Activated naive CD8-positive, alpha-beta T cell treated with anti-CD3 and anti-CD28 coated beads, Interleukin-2, amount 50 U/mL, for 24 hours (primary cell): ENCODE measurements around the gene OTX2.
A peak's percentile ranks its signal among the peaks of the same experiment; 100 is the strongest.

Source experiments
- ATAC-seq: fragments of 150-1000 bp; cut with Tn5 transposase; one replicate; pipeline ENCODE4 v1.10.0; 2021
- DNase-seq: peaks from one replicate; pipeline ENCODE4 v3.0.0; 2021
- H3K27ac Mint-ChIP-seq: one replicate; pipeline ENCODE4 v1.8.0; 2021; ENCODE audit warnings: mild to moderate bottlenecking, mixed read lengths
- H3K27me3 Mint-ChIP-seq: one replicate; pipeline ENCODE4 v1.8.0; 2021; ENCODE audit warnings: mixed read lengths
- H3K36me3 Mint-ChIP-seq: one replicate; pipeline ENCODE4 v1.8.0; 2021; ENCODE audit warnings: low read depth, mixed read lengths
- H3K4me1 Mint-ChIP-seq: one replicate; pipeline ENCODE4 v1.8.0; 2021; ENCODE audit warnings: mixed read lengths
- H3K4me3 Mint-ChIP-seq: one replicate; pipeline ENCODE4 v1.8.0; 2021; ENCODE audit warnings: mild to moderate bottlenecking, moderate library complexity, mixed read lengths
- H3K9me3 Mint-ChIP-seq: one replicate; pipeline ENCODE4 v1.8.0; 2021; ENCODE audit warnings: mixed read lengths

The OTX2 gene

GRCh38 chr14:56810147-56810719, at the start of gene OTX2:
Gene OTX2, minus strand, starts transcription at chr14:56810479. Its CDS starts 5,023 bp downstream, at chr14:56805456.
- peak within 1 kb of the TSS; percentile 53 for H3K27ac Mint-ChIP-seq
- H3K4me3 Mint-ChIP-seq: peak within 1 kb of the TSS; percentile 5
- peaks cover 13% of the 10 kb centered on the region for H3K36me3 Mint-ChIP-seq

GRCh38 chr14:56858422-56858821, 48.1 kb upstream of the OTX2 start:
- Mint-ChIP-seq H3K4me1 (no peaks in the 10 kb centered on the region), H3K27ac (no peak overlapping the region), H3K9me3 (no peaks in the 10 kb centered on the region), H3K27me3 (peaks cover 31% of the 10 kb centered on the region), H3K36me3 (no peaks in the 10 kb centered on the region), H3K4me3 (no peak overlapping the region)
- ATAC-seq (no peak), DNase-seq (no peak)

More at GRCh38 chr14:56810147-56810719, at the start of gene OTX2:
- Mint-ChIP-seq H3K27me3 (peaks cover 82% of the 10 kb centered on the region), H3K4me1 (peaks cover 28% of the 10 kb centered on the region), H3K9me3 (peaks cover 7% of the 10 kb centered on the region)
- DNase-seq (no peak), ATAC-seq (no peak)

DNA sequence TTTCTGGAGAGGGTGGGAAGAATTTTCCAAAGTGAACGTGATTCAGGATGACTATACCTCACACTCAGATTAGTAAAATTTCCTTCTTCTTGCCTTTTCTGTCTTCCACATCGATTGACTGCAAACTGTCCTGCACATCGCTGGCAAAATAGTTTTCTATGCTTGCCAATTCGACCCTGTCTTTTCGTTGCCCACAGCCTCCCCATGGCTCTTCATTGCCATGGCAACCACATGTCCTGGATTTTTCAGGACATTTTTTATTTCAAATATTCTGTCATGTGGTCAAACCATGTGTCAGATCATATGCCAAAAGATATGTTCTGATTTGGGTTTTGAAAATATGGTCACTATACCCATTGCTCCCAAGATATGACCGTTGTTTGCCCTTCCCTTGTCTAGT, 46.9 kb upstream of the OTX2 start:
- Mint-ChIP-seq H3K36me3 (no peaks in the 10 kb centered on the region), H3K27ac (no peak overlapping the region), H3K4me1 (no peaks in the 10 kb centered on the region), H3K4me3 (no peak overlapping the region), H3K9me3 (no peaks in the 10 kb centered on the region), H3K27me3 (peaks cover 31% of the 10 kb centered on the region)
- ATAC-seq: no peak
- no peak for DNase-seq

GRCh38 chr14:56855891-56856461, 45.7 kb upstream of the OTX2 start:
- H3K4me1 Mint-ChIP-seq: no peaks in the 10 kb centered on the region
- H3K4me3 Mint-ChIP-seq: no peak overlapping the region
- H3K36me3 Mint-ChIP-seq: no peaks in the 10 kb centered on the region
- DNase-seq (no peak), ATAC-seq (no peak)
- H3K27ac Mint-ChIP-seq: no peak overlapping the region
- peaks cover 34% of the 10 kb centered on the region for H3K27me3 Mint-ChIP-seq
- no peaks in the 10 kb centered on the region for H3K9me3 Mint-ChIP-seq

DNA sequence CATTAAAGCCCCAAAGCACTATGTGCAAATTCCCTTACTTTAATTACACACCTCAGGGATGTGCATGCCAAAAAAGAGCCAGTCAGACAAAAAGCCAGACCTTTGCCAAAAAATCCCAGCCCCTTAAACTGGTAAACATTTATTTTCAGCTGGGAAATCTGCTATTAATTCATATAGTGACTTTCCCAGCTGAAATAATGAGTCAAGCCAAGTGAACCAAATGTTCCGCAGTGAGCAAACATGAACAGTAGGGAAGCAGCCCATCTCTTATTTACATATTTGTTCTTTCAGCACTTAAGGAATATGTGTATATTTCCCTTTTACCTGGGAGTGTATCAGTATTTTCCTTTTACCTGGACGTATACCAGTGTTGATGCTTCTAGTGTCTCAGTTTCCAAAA, 44.0 kb upstream of the OTX2 start:
- no peaks in the 10 kb centered on the region for H3K9me3 Mint-ChIP-seq
- H3K4me1 Mint-ChIP-seq: no peaks in the 10 kb centered on the region

GRCh38 chr14:56846970-56847930, 37.0 kb upstream of the OTX2 start:
- H3K4me1 Mint-ChIP-seq: no peaks in the 10 kb centered on the region
- H3K9me3 Mint-ChIP-seq: no peaks in the 10 kb centered on the region
- no peaks in the 10 kb centered on the region for H3K36me3 Mint-ChIP-seq
- peaks cover 30% of the 10 kb centered on the region for H3K27me3 Mint-ChIP-seq
- no peak overlapping the region for H3K27ac Mint-ChIP-seq
- no peak for ATAC-seq
- DNase-seq: no peak
- no peak overlapping the region for H3K4me3 Mint-ChIP-seq

More for the DNA sequence above, 44.0 kb upstream of the OTX2 start:
- Mint-ChIP-seq H3K27ac (no peak overlapping the region), H3K27me3 (peaks cover 35% of the 10 kb centered on the region), H3K4me3 (no peak overlapping the region), H3K36me3 (no peaks in the 10 kb centered on the region)
- no peak for ATAC-seq
- DNase-seq: no peak

- DNase-seq: no peak
- H3K4me1 Mint-ChIP-seq: no peaks in the 10 kb centered on the region
- no peaks in the 10 kb centered on the region for H3K9me3 Mint-ChIP-seq
- peaks cover 25% of the 10 kb centered on the region for H3K27me3 Mint-ChIP-seq
- no peak overlapping the region for H3K27ac Mint-ChIP-seq
- H3K36me3 Mint-ChIP-seq: no peaks in the 10 kb centered on the region
- ATAC-seq: no peak
- H3K4me3 Mint-ChIP-seq: no peak overlapping the region
Observed at GRCh38 chr14:56844406-56845002, 34.2 kb upstream of the OTX2 start.

- no peaks in the 10 kb centered on the region for H3K36me3 Mint-ChIP-seq
- no peak for ATAC-seq
Observed at GRCh38 chr14:56841611-56842010, 31.3 kb upstream of the OTX2 start.

DNA sequence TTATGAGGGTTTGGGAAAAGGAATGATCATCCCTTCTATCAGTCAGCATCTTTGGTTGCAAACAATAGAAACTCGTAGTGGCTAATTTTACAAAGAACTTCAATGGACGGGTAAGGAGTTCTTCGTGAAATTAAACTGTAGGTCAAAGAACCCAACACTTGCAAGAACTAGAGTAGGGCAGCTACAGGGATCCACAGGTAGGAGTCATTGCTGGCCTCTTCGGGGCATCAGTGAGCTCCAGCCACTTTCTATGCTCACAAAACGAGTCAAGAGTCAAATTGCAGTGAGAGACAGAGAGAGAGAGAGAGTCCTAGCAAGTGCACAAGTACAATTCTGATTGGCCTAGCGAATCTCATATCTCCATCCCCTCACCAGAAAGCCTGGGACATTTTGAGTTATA, 29.9 kb upstream of the OTX2 start:
- Mint-ChIP-seq H3K27ac (no peak overlapping the region), H3K4me3 (no peak overlapping the region), H3K27me3 (peaks cover 14% of the 10 kb centered on the region), H3K4me1 (no peaks in the 10 kb centered on the region), H3K9me3 (no peaks in the 10 kb centered on the region), H3K36me3 (no peaks in the 10 kb centered on the region)
- ATAC-seq: no peak
- DNase-seq: no peak

More at GRCh38 chr14:56841611-56842010, 31.3 kb upstream of the OTX2 start:
- H3K4me1 Mint-ChIP-seq: no peaks in the 10 kb centered on the region
- no peak for DNase-seq
- H3K27ac Mint-ChIP-seq: no peak overlapping the region
- peaks cover 17% of the 10 kb centered on the region for H3K27me3 Mint-ChIP-seq
- no peaks in the 10 kb centered on the region for H3K9me3 Mint-ChIP-seq
- H3K4me3 Mint-ChIP-seq: no peak overlapping the region

GRCh38 chr14:56829151-56829550, 18.9 kb upstream of the OTX2 start:
- DNase-seq (no peak), ATAC-seq (no peak)
- peaks cover 3% of the 10 kb centered on the region for H3K9me3 Mint-ChIP-seq
- no peaks in the 10 kb centered on the region for H3K36me3 Mint-ChIP-seq
- H3K27me3 Mint-ChIP-seq: peaks cover 7% of the 10 kb centered on the region
- H3K27ac Mint-ChIP-seq: no peak overlapping the region
- no peak overlapping the region for H3K4me3 Mint-ChIP-seq
- no peaks in the 10 kb centered on the region for H3K4me1 Mint-ChIP-seq

DNA sequence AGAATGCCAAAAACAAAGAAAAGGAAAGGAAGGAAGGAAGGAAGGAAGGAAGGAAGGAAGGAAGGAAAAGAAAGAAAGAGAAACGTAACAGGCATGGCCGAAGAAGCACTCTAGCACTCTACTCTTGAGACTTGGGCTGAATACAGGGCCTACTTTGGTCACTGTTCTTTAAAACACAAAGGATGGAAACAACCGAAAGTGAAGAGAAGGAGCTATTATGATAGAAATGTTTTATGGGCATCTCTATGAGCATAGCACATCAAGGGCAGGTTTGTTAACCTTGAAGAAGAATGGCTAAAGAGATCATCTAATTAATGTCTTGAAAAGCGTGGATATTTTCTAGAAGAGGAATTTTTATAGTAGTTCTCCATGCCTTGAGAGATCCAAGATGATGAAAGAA, 15.9 kb upstream of the OTX2 start:
- no peak overlapping the region for H3K27ac Mint-ChIP-seq
- peaks cover 9% of the 10 kb centered on the region for H3K27me3 Mint-ChIP-seq
- no peaks in the 10 kb centered on the region for H3K4me1 Mint-ChIP-seq
- no peaks in the 10 kb centered on the region for H3K9me3 Mint-ChIP-seq
- ATAC-seq: no peak
- H3K36me3 Mint-ChIP-seq: no peaks in the 10 kb centered on the region
- H3K4me3 Mint-ChIP-seq: no peak overlapping the region
- DNase-seq: no peak

DNA sequence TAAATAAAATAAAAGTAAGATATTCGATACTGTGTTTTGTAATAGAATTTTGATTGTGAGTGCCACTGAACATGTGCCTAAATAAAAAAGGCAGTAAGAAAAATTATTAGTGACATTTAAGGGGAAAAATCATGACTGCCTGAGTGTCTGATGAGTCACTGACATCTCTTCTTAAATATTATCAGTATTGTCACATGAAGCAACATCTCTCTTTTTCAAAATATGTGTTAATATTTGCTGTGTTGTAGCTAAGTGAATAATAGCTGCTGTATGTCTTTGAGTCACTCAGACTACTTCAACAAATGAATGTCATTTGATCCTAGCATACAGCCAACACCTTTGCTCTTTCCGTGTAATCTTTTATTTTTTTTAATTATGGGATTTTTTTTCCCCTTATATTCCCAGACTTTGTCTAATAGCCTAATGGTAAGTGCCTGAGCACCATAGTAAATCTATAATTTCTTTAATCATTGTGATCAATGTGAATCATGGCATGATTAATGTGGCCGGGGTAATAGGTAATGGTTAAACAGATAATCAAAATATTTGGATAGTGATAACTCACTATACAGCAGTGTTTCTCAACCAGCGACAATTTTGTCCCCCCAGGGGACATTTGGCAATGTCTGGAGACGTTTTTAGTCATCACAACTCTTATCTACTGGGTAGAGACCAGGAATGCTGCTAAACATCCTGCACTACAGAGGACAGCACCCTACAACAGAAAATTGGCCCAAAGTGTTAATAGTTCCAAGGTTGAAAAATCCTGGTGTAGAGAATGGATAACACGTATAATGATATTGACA, 11.7 kb upstream of the OTX2 start:
- no peak for DNase-seq
- H3K4me3 Mint-ChIP-seq: no peak overlapping the region
- no peaks in the 10 kb centered on the region for H3K4me1 Mint-ChIP-seq
- no peaks in the 10 kb centered on the region for H3K36me3 Mint-ChIP-seq
- ATAC-seq: no peak
- H3K9me3 Mint-ChIP-seq: no peaks in the 10 kb centered on the region
- H3K27me3 Mint-ChIP-seq: peaks cover 35% of the 10 kb centered on the region
- H3K27ac Mint-ChIP-seq: no peak overlapping the region

GRCh38 chr14:56821177-56821576, 10.9 kb upstream of the OTX2 start:
- Mint-ChIP-seq H3K27me3 (peaks cover 40% of the 10 kb centered on the region), H3K36me3 (no peaks in the 10 kb centered on the region), H3K27ac (no peak overlapping the region), H3K9me3 (no peaks in the 10 kb centered on the region), H3K4me3 (no peak overlapping the region), H3K4me1 (peaks cover 2% of the 10 kb centered on the region)
- DNase-seq (no peak), ATAC-seq (no peak)

DNA sequence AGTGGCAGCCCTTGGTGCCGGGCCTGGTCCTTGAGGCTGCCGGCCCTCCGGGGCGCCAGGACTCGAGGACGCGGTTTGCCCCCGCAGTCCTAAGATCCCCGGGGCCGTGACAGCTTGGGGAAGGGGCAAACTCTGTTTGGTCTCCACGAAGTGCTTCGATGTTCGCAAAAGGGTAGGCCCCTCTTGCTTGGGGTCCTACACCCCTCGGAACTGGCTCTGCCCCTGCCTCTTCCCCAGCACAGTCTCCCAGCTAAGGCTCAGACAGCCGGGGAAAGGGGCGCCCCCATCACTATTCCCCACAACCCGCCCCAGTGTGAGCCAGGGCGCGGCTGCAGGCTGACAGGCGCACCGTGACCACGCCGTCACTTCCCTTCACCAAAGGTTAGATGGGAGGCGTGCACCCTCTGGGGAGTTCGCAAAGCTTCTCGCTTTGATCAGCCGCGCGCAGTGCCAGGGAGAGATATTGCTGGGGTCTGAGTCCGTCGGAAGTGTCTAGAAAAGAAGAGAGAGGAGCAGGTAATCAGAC, 7.2 kb upstream of the OTX2 start:
- H3K9me3 Mint-ChIP-seq: no peaks in the 10 kb centered on the region
- H3K4me1 Mint-ChIP-seq: peaks cover 2% of the 10 kb centered on the region
- ATAC-seq (no peak), DNase-seq (no peak)
- no peak overlapping the region for H3K4me3 Mint-ChIP-seq
- peaks cover 67% of the 10 kb centered on the region for H3K27me3 Mint-ChIP-seq
- H3K27ac Mint-ChIP-seq: no peak overlapping the region
- no peaks in the 10 kb centered on the region for H3K36me3 Mint-ChIP-seq
